ENCODE data around the gene CCDC24. TPM values are rescaled to one million over a fixed set of nuclear protein-coding genes. Genes with fewer than 3 reads are reported as not detected.

CCDC24 gene
- polyA plus RNA-seq, 2 of the 4 experiments (the other 2 are of a cell fraction) = 2.0 to 10.2 TPM

GRCh38 chr1:44029260-44029910 is 38.0 kb downstream of the CCDC24 start:
- CTCF ChIA-PET = interaction anchor here (25.3 kb wide), 1 partner anchor 27 kb away, joined by 412 read pairs; no protein-coding TSS in a partner anchor

DNA sequence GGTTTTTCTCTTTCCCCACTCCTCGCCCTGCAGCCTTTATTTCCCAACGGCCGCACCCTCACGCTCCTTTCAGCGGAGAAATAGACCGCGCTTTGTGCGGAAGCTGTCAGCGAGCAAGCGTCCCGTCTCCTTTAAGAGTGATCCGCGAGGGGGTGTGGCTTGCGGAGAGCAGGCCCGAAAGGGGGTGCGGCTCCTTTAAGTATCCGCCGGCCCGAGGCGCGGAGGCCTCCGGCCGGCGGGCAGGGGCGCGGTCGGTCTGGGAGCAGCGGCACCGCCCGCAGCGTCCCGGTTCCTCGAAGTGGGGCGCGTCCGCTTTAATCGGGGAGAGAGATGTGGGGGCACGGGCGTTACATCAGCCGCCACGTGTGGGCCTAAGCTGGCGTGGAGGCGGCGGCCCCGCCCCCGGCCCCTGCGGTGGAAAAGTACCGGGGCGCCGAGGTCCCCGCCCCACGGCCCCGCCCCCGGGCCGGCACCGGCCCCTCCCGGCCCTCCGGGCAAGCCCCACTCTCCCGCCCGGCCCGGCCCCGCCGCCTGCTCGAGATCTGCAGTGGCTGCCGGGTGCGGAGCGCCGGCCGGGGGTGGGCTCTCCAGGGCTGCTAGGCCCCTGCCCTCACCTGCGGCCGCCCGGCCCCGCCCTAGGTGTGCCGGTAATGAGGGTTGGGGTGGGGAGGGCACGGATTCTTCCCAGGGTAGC is 38.7 kb downstream of the CCDC24 start:
- Histone ChIP-seq H3K4me2 (peak overlapping the region; percentile 94), H3K9me3 (no peaks in the 10 kb centered on the region), H3K4me3 (peak overlapping the region; percentile 82), H3K27ac (peak overlapping the region; percentile 96 to 99), H3K4me1 (peaks cover 46% of the 10 kb centered on the region)
- CTCF ChIA-PET = interaction anchor here (2.2 to 25.3 kb wide), 2 partner anchors 17 to 28 kb away, joined by 14 to 412 read pairs; no protein-coding TSS in a partner anchor
- TF ChIP-seq PHF8 (IDR thresholded peaks at IDR 0.05; ENCODE audit: borderline replicate concordance, low read depth) (peak; percentile 89), E2F6 (IDR thresholded peaks at IDR 0.05; ENCODE audit: borderline replicate concordance, low read depth) (peak; percentile 27; the same call in 1 of the 2 replicates), POLR2A (IDR thresholded peaks at IDR 0.05; ENCODE audit: low read length) (peak; percentile 57), CHD2 (IDR thresholded peaks at IDR 0.05; ENCODE audit: low read length, partially characterized antibody) (peak; percentile 13), HOXA7 (CRISPR knock-in tag; IDR thresholded peaks at IDR 0.05) (no peak), HOXB13 (CRISPR knock-in tag; IDR thresholded peaks at IDR 0.05; ENCODE audit: low read depth) (no peak), JUN (IDR thresholded peaks at IDR 0.05) (peak; percentile 65 to 69; a peak in 3 of 5 replicates), NR3C1 (IDR thresholded peaks at IDR 0.05) (no peak), MYC (IDR thresholded peaks at IDR 0.05; ENCODE audit: borderline replicate concordance, low read length) (peak; percentile 90; the same call in 1 of the 2 replicates), BCL3 (IDR thresholded peaks at IDR 0.05) (peak; percentile 48; the same call in 2 of the 3 replicates), KDM5A (IDR thresholded peaks at IDR 0.05) (no peak), MAX (IDR thresholded peaks at IDR 0.05) (peak; percentile 83)
- no peak for FAIRE-seq
- peak; percentile 76 to 88 for DNase-seq (ENCODE audit: low read depth in 1 of 2, low spot score in 1 of 2)
- POLR2A ChIA-PET = interaction anchor here (0.6 to 1.2 kb wide), 6 partner anchors 18 to 564 kb away, joined by 3 to 4 read pairs (median 3); no protein-coding TSS in a partner anchor
- 2% methylated on average over 24 of the region's 75 CpGs for WGBS (ENCODE audit: missing lambda C conversion rate)
- ATAC-seq = peak; percentile 78 to 80

More at GRCh38 chr1:44029260-44029910, 38.0 kb downstream of the CCDC24 start:
- peak in 1 of 2 experiments; percentile 39 for DNase-seq (ENCODE audit: low read depth in 1 of 2, low spot score in 1 of 2)
- Histone ChIP-seq H3K9me3 (no peaks in the 10 kb centered on the region), H3K4me3 (peak overlapping the region; percentile 82), H3K4me1 (peaks cover 53% of the 10 kb centered on the region), H3K27ac (peak overlapping the region; percentile 96 to 99), H3K4me2 (peak overlapping the region; percentile 94)
- POLR2A ChIA-PET = interaction anchor here (0.6 to 1.2 kb wide), 3 partner anchors 19 to 41 kb away, joined by 3 to 4 read pairs (median 4); no protein-coding TSS in a partner anchor
- peak; percentile 16; the same call in 1 of the 2 replicates for TF ChIP-seq E2F6 (IDR thresholded peaks at IDR 0.05; ENCODE audit: borderline replicate concordance, low read depth)
- TF ChIP-seq ZFP36 (IDR thresholded peaks at IDR 0.05; ENCODE audit: borderline replicate concordance, partially characterized antibody) = no peak
- WGBS (ENCODE audit: missing lambda C conversion rate) = 48% methylated on average over 17 of the region's 17 CpGs
- peak; percentile 33 to 61; a peak in 4 of 6 replicates for ATAC-seq
- FAIRE-seq = no peak

DNA sequence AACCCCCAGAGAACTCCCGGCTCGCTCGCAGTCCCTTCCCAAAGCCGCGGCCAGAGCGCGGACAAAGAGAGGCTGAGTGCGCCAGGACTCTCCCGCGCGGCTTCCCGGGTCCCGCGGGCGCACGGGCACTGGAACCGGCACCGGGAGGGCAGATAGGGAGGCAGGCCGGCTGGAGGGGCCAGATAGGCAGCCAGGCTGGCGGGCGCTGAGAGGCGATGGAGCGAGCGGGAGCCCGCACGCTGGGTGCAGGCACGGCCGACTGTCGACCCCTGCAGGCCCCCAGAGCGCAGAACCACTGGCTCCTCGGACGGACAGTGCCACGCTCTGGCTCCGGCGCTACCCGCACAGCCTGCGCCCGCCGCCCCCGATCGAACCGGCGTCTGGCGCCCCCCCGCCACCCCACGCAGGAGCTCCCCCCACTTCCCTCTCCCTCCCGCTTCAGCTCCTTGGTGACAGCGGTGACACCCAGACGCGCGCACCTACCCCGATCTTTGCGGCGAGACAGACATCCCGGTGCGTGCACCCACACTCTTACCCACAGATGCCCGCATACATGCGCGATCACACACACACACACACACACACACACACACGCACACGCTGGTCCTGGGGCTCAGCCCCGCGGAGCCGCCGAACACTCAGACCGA is 39.3 kb downstream of the CCDC24 start:
- TF ChIP-seq NR3C1 (IDR thresholded peaks at IDR 0.05) = no peak
- no peak for TF ChIP-seq FOSB (CRISPR knock-in tag; IDR thresholded peaks at IDR 0.05)
- peak; percentile 18; the same call in 2 of the 3 replicates for TF ChIP-seq CTCF (IDR thresholded peaks at IDR 0.05)
- TF ChIP-seq RAD21 (conservative IDR thresholded peaks at IDR 0.05 in 1 of 2, IDR thresholded peaks at IDR 0.05 in 1 of 2) = peak in 1 of 2 experiments; percentile 16; a peak in 2 of 5 replicates
- Histone ChIP-seq H3K4me1 (peaks cover 40% of the 10 kb centered on the region), H3K4me2 (peak overlapping the region; percentile 93), H3K27ac (peak overlapping the region; percentile 96 to 99), H3K4me3 (peak overlapping the region; percentile 82), H3K9me3 (no peaks in the 10 kb centered on the region)
- ChIA-PET CTCF (interaction anchor here (1.4 to 25.3 kb wide), 3 partner anchors 17 to 267 kb away, joined by 4 to 412 read pairs (median 14); no protein-coding TSS in a partner anchor), POLR2A (interaction anchor here (0.6 to 1.0 kb wide), 4 partner anchors 17 to 564 kb away, joined by 3 to 4 read pairs (median 3); no protein-coding TSS in a partner anchor)
- ATAC-seq (peak; percentile 67 to 81), DNase-seq (ENCODE audit: low read depth in 1 of 2, low spot score in 1 of 2) (peak in 1 of 2 experiments; percentile 57), FAIRE-seq (no peak)
- WGBS (ENCODE audit: missing lambda C conversion rate) = 1% methylated on average over 18 of the region's 66 CpGs
